Activated CD4-positive, alpha-beta T cell treated with anti-CD3 and anti-CD28 coated beads, Interleukin-2, amount 10 ng/mL, durations not matched to agents 7 days and 5 days (primary cell): ENCODE results near the gene SPAG6. TPM values are rescaled to one million over a fixed set of nuclear protein-coding genes. Genes with fewer than 3 reads are reported as not detected.

Experiments used
- CTCF ChIA-PET: fragments of 350-600 bp; sonication (Branson Sonifier 250); formaldehyde crosslinking; loops from one replicate; lab custom pipeline; 2021; ENCODE audit warnings: antibody characterized with exemption; lab: Charles Lee
- POLR2A ChIA-PET: fragments of 350-600 bp; sonication (Branson Sonifier 250); formaldehyde crosslinking; loops from one replicate; lab custom pipeline; 2021; ENCODE audit warnings: antibody characterized with exemption; lab: Charles Lee
- DNase-seq: peaks from one replicate; pipeline ENCODE4 v3.0.0-alpha.2; 2020
- H3K27ac Mint-ChIP-seq: one replicate; pipeline ENCODE4 v1.8.0; 2021; ENCODE audit warnings: mild to moderate bottlenecking, moderate library complexity, mixed read lengths
- H3K27me3 Mint-ChIP-seq: one replicate; pipeline ENCODE4 v1.8.0; 2021; ENCODE audit warnings: mixed read lengths
- H3K36me3 Mint-ChIP-seq: one replicate; pipeline ENCODE4 v1.8.0; 2021; ENCODE audit warnings: low read depth, mixed read lengths
- H3K4me1 Mint-ChIP-seq: one replicate; pipeline ENCODE4 v1.8.0; 2021; ENCODE audit warnings: mixed read lengths
- H3K4me3 Mint-ChIP-seq: one replicate; pipeline ENCODE4 v1.8.0; 2021; ENCODE audit warnings: mild to moderate bottlenecking, moderate library complexity, mixed read lengths
- H3K9me3 Mint-ChIP-seq: one replicate; pipeline ENCODE4 v1.8.0; 2021; ENCODE audit warnings: mixed read lengths
- total RNA-seq, 2 experiments: library from RNA; stranded (reverse); gene quantifications; one replicate each; pipeline ENCODE4 v1.2.3, GENCODE V29; 2021

Gene SPAG6
- total RNA-seq, 2 experiments from 2014 or later: 0.57 to 0.75 TPM

GRCh38 chr10:22434521-22434920 is 89.2 kb downstream of the SPAG6 start:
- CTCF ChIA-PET: no interaction called here
- Mint-ChIP-seq H3K27ac (no peak overlapping the region), H3K9me3 (no peaks in the 10 kb centered on the region), H3K4me3 (no peak overlapping the region), H3K36me3 (peaks cover 3% of the 10 kb centered on the region), H3K4me1 (peaks cover 33% of the 10 kb centered on the region), H3K27me3 (peaks cover 11% of the 10 kb centered on the region)
- POLR2A ChIA-PET: no interaction called here
- no peak for DNase-seq

DNA sequence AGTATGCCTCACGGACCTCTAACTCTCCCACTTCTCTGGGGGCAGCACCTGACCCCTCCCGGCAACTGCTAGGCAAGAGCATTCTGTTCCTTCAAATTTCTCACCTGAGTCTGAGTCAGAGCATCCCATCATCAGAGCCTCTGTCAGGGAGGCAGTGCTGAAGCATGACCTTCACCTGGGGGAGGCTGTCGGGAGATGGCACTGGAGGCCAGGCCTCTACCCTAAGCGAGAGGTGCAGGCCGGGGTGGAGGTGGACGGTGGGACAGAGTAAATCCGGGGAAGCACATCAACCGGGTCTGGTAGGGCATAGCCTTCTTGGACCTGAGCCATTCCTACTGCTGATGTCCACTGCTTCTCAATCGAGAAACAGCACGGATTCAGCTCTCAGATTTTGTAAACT is 90.4 kb downstream of the SPAG6 start:
- DNase-seq: no peak
- CTCF ChIA-PET: interaction anchor here (0.5 to 2.7 kb wide), 5 partner anchors 9 to 116 kb away, joined by 3 to 8 read pairs (median 4); no protein-coding TSS in a partner anchor
- Mint-ChIP-seq H3K27me3 (peaks cover 2% of the 10 kb centered on the region), H3K9me3 (no peaks in the 10 kb centered on the region), H3K4me3 (no peak overlapping the region), H3K27ac (no peak overlapping the region), H3K4me1 (peaks cover 34% of the 10 kb centered on the region), H3K36me3 (peaks cover 3% of the 10 kb centered on the region)
- POLR2A ChIA-PET: interaction anchor here (1.3 kb wide), 1 partner anchor 432 kb away, joined by 5 read pairs; the partner anchor contains the start of gene DNAJC1

GRCh38 chr10:22436526-22436892 is 91.2 kb downstream of the SPAG6 start:
- Mint-ChIP-seq H3K36me3 (peaks cover 5% of the 10 kb centered on the region), H3K4me1 (peaks cover 34% of the 10 kb centered on the region)
- DNase-seq: peak; percentile 49

GRCh38 chr10:22436893-22437619 is 91.8 kb downstream of the SPAG6 start:
- H3K27ac Mint-ChIP-seq: peak overlapping the region; percentile 99
- no peaks in the 10 kb centered on the region for H3K9me3 Mint-ChIP-seq
- H3K27me3 Mint-ChIP-seq: peaks cover 3% of the 10 kb centered on the region

More at GRCh38 chr10:22436526-22436892, 91.2 kb downstream of the SPAG6 start:
- Mint-ChIP-seq H3K27ac (peak overlapping the region; percentile 99), H3K27me3 (peaks cover 4% of the 10 kb centered on the region), H3K9me3 (no peaks in the 10 kb centered on the region), H3K4me3 (peak overlapping the region; percentile 90)
- CTCF ChIA-PET: interaction anchor here (1.0 to 2.7 kb wide), 4 partner anchors 10 to 117 kb away, joined by 4 to 8 read pairs (median 4); no protein-coding TSS in a partner anchor
- POLR2A ChIA-PET: interaction anchor here (0.6 to 1.3 kb wide), 3 partner anchors 96 to 433 kb away, joined by 5 read pairs; partner anchors contain the start of genes COMMD3 and DNAJC1

DNA sequence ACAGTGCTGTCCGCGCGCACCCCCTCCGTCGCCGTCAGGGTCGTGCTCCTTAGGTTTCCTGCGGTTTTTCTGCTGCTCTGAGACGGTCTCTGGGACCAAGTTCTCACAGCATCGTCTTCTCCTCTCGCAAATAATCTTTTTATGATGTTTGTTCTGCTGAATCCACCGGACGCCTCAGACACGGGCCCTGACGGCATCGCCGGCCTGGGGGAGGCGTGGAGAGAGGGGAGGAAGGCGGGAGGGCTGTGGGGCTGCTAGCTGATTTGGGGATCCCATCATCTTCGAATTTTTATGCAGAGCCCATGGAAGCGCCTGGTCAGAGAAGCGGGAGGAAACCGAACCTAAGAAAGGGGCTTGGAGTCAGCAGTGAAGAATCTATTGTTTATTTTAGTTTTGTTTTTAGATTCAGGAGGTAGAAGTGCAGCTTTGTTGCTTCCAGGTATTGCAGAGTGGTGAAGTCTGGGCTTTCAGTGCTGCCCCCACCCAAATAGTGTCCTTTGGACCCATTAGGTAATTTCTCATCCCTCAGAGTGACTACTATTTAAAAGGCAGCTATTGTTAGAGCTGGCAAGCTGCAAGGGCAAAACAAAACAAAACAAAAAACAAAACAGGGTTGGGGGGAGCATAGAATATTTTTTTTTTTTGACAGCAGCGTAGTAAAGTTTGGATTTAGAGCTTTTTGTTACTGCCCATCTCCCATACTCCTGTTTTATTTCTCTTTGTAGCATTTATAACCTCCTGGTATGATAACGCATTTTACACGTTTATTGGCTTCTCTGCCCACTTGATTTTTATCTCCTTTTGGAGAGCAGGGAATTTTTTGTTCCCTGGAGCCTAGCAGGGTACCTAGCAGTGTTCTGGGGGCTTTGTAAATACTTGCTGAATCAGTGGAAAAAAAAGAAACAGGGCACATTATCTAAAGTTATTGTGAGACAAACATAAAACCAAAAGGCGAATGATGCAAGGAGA is 92.6 kb downstream of the SPAG6 start:
- no peak for DNase-seq
- Mint-ChIP-seq H3K4me1 (peaks cover 34% of the 10 kb centered on the region), H3K27me3 (peaks cover 7% of the 10 kb centered on the region), H3K27ac (peak overlapping the region; percentile 99), H3K4me3 (peak overlapping the region; percentile 90), H3K9me3 (no peaks in the 10 kb centered on the region), H3K36me3 (peaks cover 5% of the 10 kb centered on the region)
- POLR2A ChIA-PET: interaction anchor here (0.6 to 0.7 kb wide), 3 partner anchors 96 to 195 kb away, joined by 3 read pairs; no protein-coding TSS in a partner anchor
- CTCF ChIA-PET: interaction anchor here (2.2 to 2.7 kb wide), 2 partner anchors 11 to 17 kb away, joined by 7 to 8 read pairs; no protein-coding TSS in a partner anchor

More at GRCh38 chr10:22436893-22437619, 91.8 kb downstream of the SPAG6 start:
- H3K4me3 Mint-ChIP-seq: peak overlapping the region; percentile 90
- ChIA-PET POLR2A (interaction anchor here (0.6 to 1.3 kb wide), 3 partner anchors 97 to 434 kb away, joined by 5 read pairs; partner anchors contain the start of genes COMMD3 and DNAJC1), CTCF (interaction anchor here (1.0 to 2.7 kb wide), 5 partner anchors 10 to 117 kb away, joined by 4 to 8 read pairs (median 5); no protein-coding TSS in a partner anchor)
- H3K36me3 Mint-ChIP-seq: peaks cover 5% of the 10 kb centered on the region
- H3K4me1 Mint-ChIP-seq: peaks cover 34% of the 10 kb centered on the region
- DNase-seq: peak; percentile 89

GRCh38 chr10:22438711-22439110 is 93.4 kb downstream of the SPAG6 start:
- Mint-ChIP-seq H3K4me3 (peak overlapping the region; percentile 90), H3K27me3 (peaks cover 7% of the 10 kb centered on the region), H3K4me1 (peaks cover 34% of the 10 kb centered on the region), H3K36me3 (peaks cover 5% of the 10 kb centered on the region), H3K27ac (peak overlapping the region; percentile 99), H3K9me3 (no peaks in the 10 kb centered on the region)
- ChIA-PET CTCF (interaction anchor here (2.2 kb wide), 1 partner anchor 17 kb away, joined by 7 read pairs; no protein-coding TSS in a partner anchor), POLR2A (interaction anchor here (0.6 kb wide), 1 partner anchor 95 kb away, joined by 3 read pairs; no protein-coding TSS in a partner anchor)
- no peak for DNase-seq

- Mint-ChIP-seq H3K27ac (no peak overlapping the region), H3K4me1 (peaks cover 21% of the 10 kb centered on the region), H3K4me3 (no peak overlapping the region), H3K9me3 (no peaks in the 10 kb centered on the region), H3K36me3 (peaks cover 5% of the 10 kb centered on the region), H3K27me3 (peaks cover 18% of the 10 kb centered on the region)
- ChIA-PET POLR2A (interaction anchor here (0.6 kb wide), 1 partner anchor 52 kb away, joined by 3 read pairs; no protein-coding TSS in a partner anchor), CTCF (interaction anchor here (1.0 to 1.1 kb wide), 2 partner anchors 13 to 41 kb away, joined by 3 read pairs; no protein-coding TSS in a partner anchor)
- no peak for DNase-seq
Observed at GRCh38 chr10:22442063-22442462, 96.8 kb downstream of the SPAG6 start.

DNA sequence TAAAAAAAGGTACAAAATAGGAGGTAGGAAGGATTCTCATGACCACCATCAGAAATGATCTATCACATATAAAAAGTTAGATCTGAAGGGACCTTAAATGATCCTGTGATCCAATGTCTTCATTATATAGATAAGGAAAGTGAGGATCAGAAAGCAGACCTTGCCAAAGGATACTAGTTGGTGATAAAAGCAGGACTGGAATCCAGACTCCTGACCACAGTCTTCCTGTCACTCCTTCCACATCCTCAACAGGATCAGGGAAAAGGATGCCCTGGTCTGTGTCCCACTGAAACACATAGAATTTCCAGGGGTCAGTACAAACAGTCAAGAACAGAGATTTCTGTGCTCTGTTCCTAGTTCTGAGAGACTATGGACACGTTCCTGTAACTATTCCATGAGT is 97.2 kb downstream of the SPAG6 start:
- peaks cover 5% of the 10 kb centered on the region for H3K36me3 Mint-ChIP-seq
- peaks cover 21% of the 10 kb centered on the region for H3K4me1 Mint-ChIP-seq
- no peaks in the 10 kb centered on the region for H3K9me3 Mint-ChIP-seq
- peaks cover 18% of the 10 kb centered on the region for H3K27me3 Mint-ChIP-seq
- no peak overlapping the region for H3K27ac Mint-ChIP-seq
- ChIA-PET POLR2A (interaction anchor here (0.6 kb wide), 1 partner anchor 52 kb away, joined by 3 read pairs; no protein-coding TSS in a partner anchor), CTCF (interaction anchor here (1.0 to 1.1 kb wide), 2 partner anchors 13 to 41 kb away, joined by 3 read pairs; no protein-coding TSS in a partner anchor)
- no peak overlapping the region for H3K4me3 Mint-ChIP-seq
- no peak for DNase-seq

DNA sequence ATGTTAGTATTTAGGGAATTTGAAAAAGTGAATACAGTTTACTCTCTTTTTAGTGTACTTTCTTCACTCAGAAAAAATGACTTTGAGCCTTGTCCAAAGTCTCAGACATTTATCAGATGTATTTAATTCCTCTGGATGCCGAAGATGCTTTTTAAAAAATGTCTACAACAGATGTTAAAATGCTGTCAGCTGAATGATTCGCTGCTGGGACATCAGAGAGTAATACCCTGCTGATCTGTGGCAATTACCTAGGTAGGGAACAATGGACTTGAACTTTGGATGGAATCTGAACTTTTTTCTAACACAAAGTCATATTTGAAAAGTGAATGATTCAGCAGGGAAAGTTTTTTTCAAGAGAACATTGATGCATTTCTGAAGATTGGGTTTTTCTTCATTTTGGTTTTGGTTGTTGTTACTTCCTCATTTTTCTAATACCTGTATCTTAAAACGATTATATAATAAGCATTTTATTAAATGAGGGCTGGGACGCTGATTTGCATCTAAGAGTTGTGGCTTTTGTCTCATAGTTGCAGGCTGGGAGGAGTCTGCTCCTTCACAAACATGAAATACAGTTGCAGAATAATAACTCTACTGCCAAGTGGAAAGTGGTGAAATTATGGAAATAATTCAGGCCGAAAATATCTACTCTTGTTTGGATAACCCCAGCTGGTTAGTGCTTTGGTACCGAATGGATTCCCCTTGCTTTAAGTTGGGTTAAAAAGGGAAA is 98.0 kb downstream of the SPAG6 start:
- Mint-ChIP-seq H3K4me1 (peaks cover 14% of the 10 kb centered on the region), H3K27ac (no peak overlapping the region), H3K36me3 (peaks cover 5% of the 10 kb centered on the region), H3K9me3 (no peaks in the 10 kb centered on the region), H3K4me3 (no peak overlapping the region), H3K27me3 (peaks cover 21% of the 10 kb centered on the region)
- ChIA-PET CTCF (no interaction called here), POLR2A (no interaction called here)
- DNase-seq: no peak

DNA sequence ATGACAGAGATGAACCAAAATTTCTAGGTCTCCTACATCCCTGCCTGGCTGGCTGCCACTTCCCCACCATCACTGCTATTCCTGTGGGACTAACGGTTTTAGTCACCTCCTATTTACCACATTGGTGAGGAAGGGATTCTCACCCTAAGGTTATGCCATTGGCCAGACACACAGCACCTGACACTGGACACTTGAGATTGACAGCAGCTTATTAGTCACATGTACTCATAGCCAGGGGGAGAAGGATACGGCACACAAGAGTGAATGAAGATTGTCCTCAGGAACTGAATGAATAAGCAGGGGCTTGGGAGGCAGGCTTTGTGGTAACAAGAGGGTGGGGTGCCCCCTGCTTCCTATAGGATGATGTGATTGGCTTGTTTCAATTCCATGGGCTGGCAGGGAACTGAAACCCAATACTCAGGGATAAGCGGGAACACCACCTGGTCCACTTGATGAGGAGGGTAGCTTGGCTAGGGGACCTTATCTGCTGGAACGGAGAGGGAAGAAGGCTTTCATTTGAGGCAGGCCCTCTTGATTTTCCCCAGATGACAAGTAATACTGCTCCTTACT is 99.0 kb downstream of the SPAG6 start:
- H3K27ac Mint-ChIP-seq: no peak overlapping the region
- H3K27me3 Mint-ChIP-seq: peaks cover 24% of the 10 kb centered on the region
- no peak for DNase-seq
- POLR2A ChIA-PET: no interaction called here
- H3K4me3 Mint-ChIP-seq: no peak overlapping the region
- H3K4me1 Mint-ChIP-seq: peaks cover 5% of the 10 kb centered on the region
- CTCF ChIA-PET: no interaction called here
- H3K9me3 Mint-ChIP-seq: no peaks in the 10 kb centered on the region
- peaks cover 3% of the 10 kb centered on the region for H3K36me3 Mint-ChIP-seq

- H3K9me3 Mint-ChIP-seq: no peaks in the 10 kb centered on the region
- CTCF ChIA-PET: no interaction called here
- DNase-seq: no peak
- POLR2A ChIA-PET: no interaction called here
- no peak overlapping the region for H3K27ac Mint-ChIP-seq
- no peak overlapping the region for H3K4me3 Mint-ChIP-seq
- H3K27me3 Mint-ChIP-seq: peaks cover 24% of the 10 kb centered on the region
- H3K4me1 Mint-ChIP-seq: no peaks in the 10 kb centered on the region
- H3K36me3 Mint-ChIP-seq: peaks cover 2% of the 10 kb centered on the region
Observed at GRCh38 chr10:22445495-22445894, 100.2 kb downstream of the SPAG6 start.
